Right lobe of liver (tissue), 4 donors: ENCODE measurements around the gene TMEM239.

Experiments
- POLR2A ChIP-seq: fragments of 450-650 bp; IDR thresholded peaks from one replicate; pipeline ENCODE4 v1.6.1; 2017; ENCODE audit warnings: antibody characterized with exemption, mild to moderate bottlenecking
- TF ChIP-seq, protein P1 (sequence below), 4 donors: fragments of 200-600 bp in 3 of 4; fragments of 450-650 bp in 1 of 4; IDR thresholded peaks; one replicate each; pipeline versions ENCODE4 v1.5.1 to v1.8.0; 2016 to 2022; ENCODE audit warnings: antibody characterized with exemption in 4 of 4, mild to moderate bottlenecking in 2 of 4
- donor health status: DM: no; HTN: no; CAD: no.
- donor health status: DM: no; HTN: no; CAD: no.
- donor health status: DM: no; HTN: yes; CAD: no.

DNA sequence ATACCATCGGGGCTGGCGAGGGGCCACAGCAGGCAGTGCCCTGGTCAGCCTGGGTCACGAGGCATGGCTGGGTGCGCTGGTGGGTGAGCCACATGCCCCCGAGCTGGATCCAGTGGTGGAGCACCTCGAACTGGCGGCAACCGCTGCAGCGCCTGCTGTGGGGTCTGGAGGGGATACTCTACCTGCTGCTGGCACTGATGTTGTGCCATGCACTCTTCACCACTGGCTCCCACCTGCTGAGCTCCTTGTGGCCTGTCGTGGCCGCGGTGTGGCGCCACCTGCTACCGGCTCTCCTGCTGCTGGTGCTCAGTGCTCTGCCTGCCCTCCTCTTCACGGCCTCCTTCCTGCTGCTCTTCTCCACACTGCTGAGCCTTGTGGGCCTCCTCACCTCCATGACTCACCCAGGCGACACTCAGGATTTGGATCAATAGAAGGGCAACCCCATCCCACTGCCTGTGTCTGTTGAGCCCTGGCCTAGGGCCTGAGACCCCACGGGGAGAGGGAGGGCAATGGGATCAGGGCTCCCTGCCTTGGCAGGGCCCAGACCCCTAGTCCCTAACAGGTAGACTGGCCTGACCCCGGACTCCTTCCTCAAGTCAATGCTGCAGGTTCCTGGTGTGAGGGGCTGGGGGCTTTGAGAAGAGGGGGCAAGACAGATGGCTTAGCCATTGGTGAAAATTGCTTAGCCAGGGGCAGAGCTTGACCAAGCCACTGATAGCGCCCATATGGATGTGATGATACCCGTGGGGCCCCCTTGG, 598 bp downstream of the TMEM239 start:
- TF ChIP-seq, protein P1, sequence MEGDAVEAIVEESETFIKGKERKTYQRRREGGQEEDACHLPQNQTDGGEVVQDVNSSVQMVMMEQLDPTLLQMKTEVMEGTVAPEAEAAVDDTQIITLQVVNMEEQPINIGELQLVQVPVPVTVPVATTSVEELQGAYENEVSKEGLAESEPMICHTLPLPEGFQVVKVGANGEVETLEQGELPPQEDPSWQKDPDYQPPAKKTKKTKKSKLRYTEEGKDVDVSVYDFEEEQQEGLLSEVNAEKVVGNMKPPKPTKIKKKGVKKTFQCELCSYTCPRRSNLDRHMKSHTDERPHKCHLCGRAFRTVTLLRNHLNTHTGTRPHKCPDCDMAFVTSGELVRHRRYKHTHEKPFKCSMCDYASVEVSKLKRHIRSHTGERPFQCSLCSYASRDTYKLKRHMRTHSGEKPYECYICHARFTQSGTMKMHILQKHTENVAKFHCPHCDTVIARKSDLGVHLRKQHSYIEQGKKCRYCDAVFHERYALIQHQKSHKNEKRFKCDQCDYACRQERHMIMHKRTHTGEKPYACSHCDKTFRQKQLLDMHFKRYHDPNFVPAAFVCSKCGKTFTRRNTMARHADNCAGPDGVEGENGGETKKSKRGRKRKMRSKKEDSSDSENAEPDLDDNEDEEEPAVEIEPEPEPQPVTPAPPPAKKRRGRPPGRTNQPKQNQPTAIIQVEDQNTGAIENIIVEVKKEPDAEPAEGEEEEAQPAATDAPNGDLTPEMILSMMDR (IDR thresholded peaks at IDR 0.05): no peak
- TF ChIP-seq POLR2A: no peak
